Right lobe of liver (tissue), 4 donors: ENCODE measurements around the gene RIMBP2.

Experiments used
- POLR2A ChIP-seq: fragments of 450-650 bp; IDR thresholded peaks from one replicate; pipeline ENCODE4 v1.6.1; 2017; ENCODE audit warnings: antibody characterized with exemption, mild to moderate bottlenecking
- TF ChIP-seq, protein P1 (sequence below), 4 donors: fragments of 200-600 bp in 3 of 4; fragments of 450-650 bp in 1 of 4; IDR thresholded peaks; one replicate each; pipeline versions ENCODE4 v1.5.1 to v1.8.0; 2016 to 2022; ENCODE audit warnings: antibody characterized with exemption in 4 of 4, mild to moderate bottlenecking in 2 of 4
- donor health status: DM: no; HTN: no; CAD: no.
- donor health status: DM: no; HTN: no; CAD: no.
- donor health status: DM: no; HTN: yes; CAD: no.

DNA sequence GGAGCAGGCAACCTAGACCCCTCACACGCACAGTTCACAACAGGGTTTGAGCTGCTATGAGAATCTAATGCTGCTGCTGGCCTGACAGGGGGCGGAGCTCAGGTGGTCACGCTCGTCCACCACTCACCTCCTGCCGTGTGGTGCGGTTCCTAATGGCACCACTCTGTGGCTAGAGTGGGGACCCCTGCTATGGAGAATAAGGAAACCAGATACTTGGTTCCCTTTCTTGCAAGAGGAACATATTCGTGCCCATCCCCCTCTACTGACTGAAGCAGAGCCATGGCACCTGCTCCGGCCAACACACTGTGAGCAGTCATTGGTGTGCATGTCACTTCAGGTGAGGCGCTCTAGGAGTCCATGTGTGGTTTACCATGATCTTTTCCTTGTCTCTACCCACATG is 30.4 kb upstream of the RIMBP2 start:
- TF ChIP-seq POLR2A = no peak
- TF ChIP-seq, protein P1, sequence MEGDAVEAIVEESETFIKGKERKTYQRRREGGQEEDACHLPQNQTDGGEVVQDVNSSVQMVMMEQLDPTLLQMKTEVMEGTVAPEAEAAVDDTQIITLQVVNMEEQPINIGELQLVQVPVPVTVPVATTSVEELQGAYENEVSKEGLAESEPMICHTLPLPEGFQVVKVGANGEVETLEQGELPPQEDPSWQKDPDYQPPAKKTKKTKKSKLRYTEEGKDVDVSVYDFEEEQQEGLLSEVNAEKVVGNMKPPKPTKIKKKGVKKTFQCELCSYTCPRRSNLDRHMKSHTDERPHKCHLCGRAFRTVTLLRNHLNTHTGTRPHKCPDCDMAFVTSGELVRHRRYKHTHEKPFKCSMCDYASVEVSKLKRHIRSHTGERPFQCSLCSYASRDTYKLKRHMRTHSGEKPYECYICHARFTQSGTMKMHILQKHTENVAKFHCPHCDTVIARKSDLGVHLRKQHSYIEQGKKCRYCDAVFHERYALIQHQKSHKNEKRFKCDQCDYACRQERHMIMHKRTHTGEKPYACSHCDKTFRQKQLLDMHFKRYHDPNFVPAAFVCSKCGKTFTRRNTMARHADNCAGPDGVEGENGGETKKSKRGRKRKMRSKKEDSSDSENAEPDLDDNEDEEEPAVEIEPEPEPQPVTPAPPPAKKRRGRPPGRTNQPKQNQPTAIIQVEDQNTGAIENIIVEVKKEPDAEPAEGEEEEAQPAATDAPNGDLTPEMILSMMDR (IDR thresholded peaks at IDR 0.05) = no peak
